Endothelial cell of umbilical vein (primary cell): ENCODE results near the gene DIP2C. TPM values are rescaled to one million over a fixed set of nuclear protein-coding genes. Genes with fewer than 3 reads are reported as not detected.

Experiments used
- BruUV-seq: library from RNA; stranded (reverse); fragments of 400-500 nt; replicated peaks from 2 replicates; lab custom pipeline; 2021; lab: Mats Ljungman, UMichigan
- CTCF ChIA-PET: fragments of 300-600, 350-600 bp; sonication (Branson Sonifier 250); formaldehyde crosslinking; loops from one replicate; lab custom pipeline; 2021; ENCODE audit warnings: antibody characterized with exemption, inconsistent platforms; lab: Charles Lee
- POLR2A ChIA-PET: fragments of 300-600, 350-600 bp; sonication (Branson Sonifier 250); formaldehyde crosslinking; loops from one replicate; lab custom pipeline; 2021; ENCODE audit warnings: antibody characterized with exemption, inconsistent platforms; lab: Charles Lee
- DNase-seq: peaks from one replicate; pipeline ENCODE4 v3.0.0-alpha.2; 2011; ENCODE audit warnings: low read depth, low spot score
- FAIRE-seq: peaks from 2 replicates; lab custom pipeline; 2011; peaks lifted over from hg19 to GRCh38; lab: Jason Lieb, UNC
- H2AFZ ChIP-seq: 2 replicates; pipeline ENCODE4 v1.6.0; 2012; ENCODE audit warnings: low read depth, low read length, control low read depth, inconsistent platforms
- H3K27ac ChIP-seq: 2 replicates; pipeline ENCODE4 v1.5.1; 2011; ENCODE audit warnings: low read depth, mild to moderate bottlenecking, control low read depth, low read length, moderate library complexity; ENCODE audit not compliant: insufficient read depth
- H3K27me3 ChIP-seq, 2 experiments: 2 replicates each; pipeline versions ENCODE4 v1.6.0 to v1.6.1; 2011; ENCODE audit warnings: low read length in 2 of 2, mixed read lengths in 1 of 2; ENCODE audit not compliant: control insufficient read depth in 2 of 2, insufficient read depth in 2 of 2
- H3K36me3 ChIP-seq, 2 experiments: 2 replicates in 1 of 2; 3 replicates in 1 of 2; pipeline ENCODE4 v1.5.1; 2011; ENCODE audit warnings: low read length in 2 of 2, mild to moderate bottlenecking in 1 of 2, moderate library complexity in 1 of 2; ENCODE audit not compliant: control insufficient read depth in 2 of 2, insufficient read depth in 2 of 2; ENCODE audit errors: extremely low read depth in 1 of 2
- H3K4me1 ChIP-seq: 3 replicates; pipeline ENCODE4 v1.5.1; 2011; ENCODE audit warnings: mild to moderate bottlenecking, low read length; ENCODE audit not compliant: control insufficient read depth, insufficient read depth; ENCODE audit errors: extremely low read depth
- H3K4me2 ChIP-seq: 2 replicates; pipeline ENCODE4 v1.6.1; 2011; ENCODE audit warnings: low read length, control low read depth, mixed read lengths; ENCODE audit not compliant: insufficient read depth
- H3K4me3 ChIP-seq, 3 experiments: fragments of 200-600 bp in 1 of 3; sonication (generic), shearing (Covaris generic) in 1 of 3; replicated peaks in 1 of 3; 2 replicates each; pipeline ENCODE4 v1.5.1; 2011 to 2016; ENCODE audit warnings: control low read depth in 3 of 3, low read length in 3 of 3, mild to moderate bottlenecking in 2 of 3, inconsistent platforms in 1 of 3, low read depth in 1 of 3, moderate library complexity in 1 of 3; ENCODE audit not compliant: insufficient read depth in 1 of 3
- H3K79me2 ChIP-seq: 2 replicates; pipeline ENCODE4 v1.6.0; 2012; ENCODE audit warnings: low read length, inconsistent platforms; ENCODE audit not compliant: control insufficient read depth, insufficient read depth
- H3K9ac ChIP-seq: replicated peaks from 2 replicates; pipeline ENCODE3; 2011; ENCODE audit warnings: low read length, control low read depth; ENCODE audit not compliant: insufficient read depth; ENCODE audit errors: extremely low read depth
- H3K9me1 ChIP-seq: replicated peaks from 3 replicates; pipeline ENCODE4 v1.6.0; 2011; ENCODE audit warnings: mild to moderate bottlenecking, low read length; ENCODE audit not compliant: control insufficient read depth, insufficient read depth; ENCODE audit errors: extremely low read depth
- H3K9me3 ChIP-seq: replicated peaks from 2 replicates; pipeline ENCODE4 v1.5.1; 2012; ENCODE audit warnings: low read length, inconsistent platforms; ENCODE audit not compliant: control insufficient read depth, insufficient read depth
- H4K20me1 ChIP-seq: replicated peaks from 2 replicates; pipeline ENCODE3; 2011; ENCODE audit warnings: mild to moderate bottlenecking, low read length; ENCODE audit not compliant: control insufficient read depth, insufficient read depth; ENCODE audit errors: extremely low read depth
- JUN ChIP-seq: IDR thresholded peaks from 2 replicates; pipeline ENCODE4 v1.6.1; 2011; ENCODE audit warnings: borderline replicate concordance, low read depth; ENCODE audit not compliant: insufficient read length, insufficient read depth
- POLR2A ChIP-seq: IDR thresholded peaks from 2 replicates; pipeline ENCODE4 v1.6.1; 2012; ENCODE audit warnings: low read depth, mild to moderate bottlenecking, control low read depth, low read length
- POLR2AphosphoS5 ChIP-seq: IDR thresholded peaks from 2 replicates; pipeline ENCODE4 v1.6.1; 2012; ENCODE audit warnings: low read depth, mild to moderate bottlenecking, control low read depth, low read length, moderate library complexity; ENCODE audit not compliant: insufficient read depth
- dilution Hi-C: fragments of 300-500 bp; cut with MboI; formaldehyde crosslinking; loops from one replicate; pipeline ENCODE4 v1.15.0; 2019; ENCODE audit warnings: low sequenced_read_pairs; ENCODE audit not compliant: extremely low pct_ligation_motif_present
- intact Hi-C: fragments of 100-400 bp; cut with micrococcal nuclease; formaldehyde crosslinking; loops from one replicate; pipeline ENCODE4 v1.10.0; 2022
- polyA plus RNA-seq, 4 experiments: library from polyadenylated mRNA; depleted of rRNA in 3 of 4; stranded (reverse) in 3 of 4; unstranded in 1 of 4; fragments of >200 nt; gene quantifications; 2 replicates each; pipeline versions ENCODE4 v1.2.1 to v1.2.3, GENCODE V29; 2011 to 2012; ENCODE audit warnings: missing spikeins in 1 of 4
- total RNA-seq: library from RNA; stranded (reverse); gene quantifications from 2 replicates; pipeline ENCODE4 v1.2.3, GENCODE V29; 2021

DIP2C gene
- total and polyA plus RNA-seq, 2 donors (not counting 3 experiments of a cell fraction or from before 2014, with no cell fraction given) = 3.6 to 10.7 TPM

GRCh38 chr10:617471-617870, 72.0 kb downstream of the DIP2C start:
- no TSS peak for BruUV-seq
- no peak for DNase-seq
- H3K4me1 ChIP-seq = no peaks in the 10 kb centered on the region
- H3K79me2 ChIP-seq = no peaks in the 10 kb centered on the region
- no peak overlapping the region for H3K4me3 ChIP-seq
- no peak overlapping the region for H3K4me2 ChIP-seq
- no peaks in the 10 kb centered on the region for H4K20me1 ChIP-seq
- H3K9me1 ChIP-seq = no peaks in the 10 kb centered on the region
- dilution Hi-C loops = no loop called here
- FAIRE-seq = no peak
- ChIA-PET CTCF (interaction anchor here (0.9 kb wide), 1 partner anchor 105 kb away, joined by 3 read pairs; no protein-coding TSS in a partner anchor), POLR2A (no interaction called here)
- H3K36me3 ChIP-seq = no peaks in the 10 kb centered on the region
- intact Hi-C loops = no loop called here
- no peak for TF ChIP-seq POLR2AphosphoS5
- TF ChIP-seq JUN = no peak
- H2AFZ ChIP-seq = no peak overlapping the region
- no peaks in the 10 kb centered on the region for H3K27me3 ChIP-seq
- H3K27ac ChIP-seq = no peak overlapping the region
- no peaks in the 10 kb centered on the region for H3K9me3 ChIP-seq
- H3K9ac ChIP-seq = no peak overlapping the region

GRCh38 chr10:615583-616152, 73.8 kb downstream of the DIP2C start:
- dilution Hi-C loops = no loop called here
- no peaks in the 10 kb centered on the region for H3K79me2 ChIP-seq
- no peaks in the 10 kb centered on the region for H4K20me1 ChIP-seq
- CTCF ChIA-PET = no interaction called here
- no peak overlapping the region for H3K9ac ChIP-seq
- no peak overlapping the region for H2AFZ ChIP-seq
- H3K4me2 ChIP-seq = no peak overlapping the region
- no peaks in the 10 kb centered on the region for H3K36me3 ChIP-seq
- no peaks in the 10 kb centered on the region for H3K4me1 ChIP-seq
- H3K27ac ChIP-seq = no peak overlapping the region
- no peaks in the 10 kb centered on the region for H3K9me3 ChIP-seq
- no peaks in the 10 kb centered on the region for H3K9me1 ChIP-seq
- DNase-seq (no peak), FAIRE-seq (no peak)
- intact Hi-C loops = no loop called here
- no peaks in the 10 kb centered on the region for H3K27me3 ChIP-seq
- TF ChIP-seq POLR2A (no peak), JUN (no peak)
- no TSS peak for BruUV-seq
- no peak overlapping the region for H3K4me3 ChIP-seq
- POLR2A ChIA-PET = no interaction called here
